ENCODE data around the gene CNTNAP2. TPM values are rescaled to one million over a fixed set of nuclear protein-coding genes. Genes with fewer than 3 reads are reported as not detected.
"Not testable (repeated sequence)": the region's sequence is repeated elsewhere in the genome, so short reads cannot be mapped to it uniquely, and the experiment has no call there.

CNTNAP2 gene
- polyA plus RNA-seq, 5 donors, result 30.4 to 44.2 (median 39.8) TPM

- DNase-seq, result peak in 1 of 2 donors; percentile 7
These were observed 30.4 kb downstream of the CNTNAP2 start for GRCh38 chr7:146146831-146147486.

- DNase-seq, result no peak
These were observed 33.6 kb downstream of the CNTNAP2 start for GRCh38 chr7:146150153-146150552.

GRCh38 chr7:146172112-146172511 lies 55.5 kb downstream of the CNTNAP2 start:
- DNase-seq, result no peak

GRCh38 chr7:146175716-146176115 lies 59.1 kb downstream of the CNTNAP2 start:
- DNase-seq, result no peak

GRCh38 chr7:146176860-146177259 lies 60.3 kb downstream of the CNTNAP2 start:
- no peak for DNase-seq

- DNase-seq, result no peak
These were observed 60.7 kb downstream of the CNTNAP2 start for GRCh38 chr7:146177301-146177700.

- DNase-seq, result peak; percentile 17 to 23
These were observed 69.2 kb downstream of the CNTNAP2 start for GRCh38 chr7:146185844-146186243.

- not testable (repeated sequence) for DNase-seq
These were observed 74.8 kb downstream of the CNTNAP2 start for GRCh38 chr7:146191428-146191827.

- DNase-seq, result no peak
These were observed 85.3 kb downstream of the CNTNAP2 start for GRCh38 chr7:146201945-146202344.

- DNase-seq, result no peak
These were observed 89.7 kb downstream of the CNTNAP2 start for GRCh38 chr7:146206270-146206669.

- DNase-seq, result no peak
These were observed 91.9 kb downstream of the CNTNAP2 start for GRCh38 chr7:146208492-146208891.

GRCh38 chr7:146214842-146215241 lies 98.2 kb downstream of the CNTNAP2 start:
- no peak for DNase-seq

GRCh38 chr7:146216396-146217041 lies 99.9 kb downstream of the CNTNAP2 start:
- DNase-seq, result no peak

- no peak for DNase-seq
These were observed 107.2 kb downstream of the CNTNAP2 start for GRCh38 chr7:146223851-146224250.

GRCh38 chr7:146232604-146233003 lies 116.0 kb downstream of the CNTNAP2 start:
- no peak for DNase-seq

- peak in 1 of 2 donors; percentile 7 for DNase-seq
These were observed 118.6 kb downstream of the CNTNAP2 start for GRCh38 chr7:146235195-146235594.

GRCh38 chr7:146242661-146243060 lies 126.1 kb downstream of the CNTNAP2 start:
- DNase-seq, result no peak

- DNase-seq, result not testable (repeated sequence)
These were observed 131.4 kb downstream of the CNTNAP2 start for GRCh38 chr7:146247991-146248390.

- not testable (repeated sequence) for DNase-seq
These were observed 132.1 kb downstream of the CNTNAP2 start for GRCh38 chr7:146248744-146249143.

- no peak for DNase-seq
These were observed 132.7 kb downstream of the CNTNAP2 start for GRCh38 chr7:146249272-146249671.

GRCh38 chr7:146255609-146256008 lies 139.0 kb downstream of the CNTNAP2 start:
- no peak for DNase-seq

GRCh38 chr7:146262527-146262926 lies 145.9 kb downstream of the CNTNAP2 start:
- no peak for DNase-seq

GRCh38 chr7:146276888-146277287 lies 160.3 kb downstream of the CNTNAP2 start:
- DNase-seq, result no peak

GRCh38 chr7:146285418-146285817 lies 168.8 kb downstream of the CNTNAP2 start:
- no peak for DNase-seq

All from right lung (tissue), 5 donors.